SK-N-SH treated with all-trans-retinoic acid at 6 μM for 48 hours (cell line): Measurements from ENCODE around the gene EXOC4.

ENCODE experiments used
- ATAC-seq: fragments of 200-7000 bp; cut with Tn5 transposase; 3 replicates; pipeline ENCODE4 v1.9.1; 2020; ENCODE audit warnings: mild to moderate bottlenecking, moderate library complexity
- ARNTL ChIP-seq: fragments of 450-650 bp; formaldehyde crosslinking; IDR thresholded peaks from 2 replicates; pipeline ENCODE4 v1.5.0; 2020; ENCODE audit warnings: low read depth, mild to moderate bottlenecking, moderate library complexity, borderline replicate concordance
- BACH2 ChIP-seq: fragments of 250-450 bp; sonication (Bioruptor Pico); IDR thresholded peaks from 2 replicates; pipeline ENCODE4 v1.9.0; 2021; ENCODE audit warnings: mild to moderate bottlenecking, borderline replicate concordance
- ESRRG ChIP-seq: fragments of 250-450 bp; sonication (Bioruptor Pico); IDR thresholded peaks from 2 replicates; pipeline ENCODE4 v1.6.1; 2021; ENCODE audit warnings: mild to moderate bottlenecking
- GLIS3 ChIP-seq: fragments of 250-450 bp; sonication (Bioruptor Pico); IDR thresholded peaks from 2 replicates; pipeline ENCODE4 v1.5.0; 2020; ENCODE audit warnings: mild to moderate bottlenecking, moderate library complexity
- OSR1 ChIP-seq: fragments of 250-450 bp; sonication (Bioruptor Pico); IDR thresholded peaks from 2 replicates; pipeline ENCODE4 v1.8.0; 2022; ENCODE audit warnings: moderate library complexity, mild to moderate bottlenecking, inconsistent platforms
- PPARA ChIP-seq: fragments of 250-450 bp; sonication (Bioruptor Pico); IDR thresholded peaks from 2 replicates; pipeline ENCODE4 v1.5.0; 2020; ENCODE audit warnings: mild to moderate bottlenecking, borderline replicate concordance
- RARB ChIP-seq: fragments of 250-450 bp; sonication (Bioruptor Pico); IDR thresholded peaks from 2 replicates; pipeline ENCODE4 v1.8.0; 2021; ENCODE audit warnings: mild to moderate bottlenecking, moderate library complexity
- SNAI2 ChIP-seq: fragments of 250-450 bp; sonication (Bioruptor Pico); IDR thresholded peaks from 2 replicates; pipeline ENCODE4 v1.5.0; 2020; ENCODE audit warnings: mild to moderate bottlenecking, moderate library complexity
- TCF4 ChIP-seq: fragments of 250-450 bp; sonication (Bioruptor Pico); IDR thresholded peaks from 2 replicates; pipeline ENCODE4 v1.8.0; 2021; ENCODE audit warnings: mild to moderate bottlenecking, moderate library complexity, borderline replicate concordance
- ZC3H10 ChIP-seq: fragments of 250-450 bp; sonication (Bioruptor Pico); IDR thresholded peaks from 2 replicates; pipeline ENCODE4 v1.5.1; 2021; ENCODE audit warnings: mild to moderate bottlenecking, moderate library complexity
- ZFP3 ChIP-seq: fragments of 250-450 bp; sonication (Bioruptor Pico); IDR thresholded peaks from 2 replicates; pipeline ENCODE4 v1.5.0; 2020; ENCODE audit warnings: mild to moderate bottlenecking, moderate library complexity
- ZFP30 ChIP-seq: fragments of 450-650 bp; formaldehyde crosslinking; IDR thresholded peaks from 2 replicates; pipeline ENCODE4 v1.5.0; 2022; ENCODE audit warnings: mild to moderate bottlenecking, moderate library complexity
- ZNF565 ChIP-seq: fragments of 450-650 bp; formaldehyde crosslinking; conservative IDR thresholded peaks from 2 replicates; pipeline ENCODE4 v1.5.0; 2020; ENCODE audit warnings: low read depth, mild to moderate bottlenecking, moderate library complexity
- ZNF70 ChIP-seq: fragments of 450-650 bp; formaldehyde crosslinking; IDR thresholded peaks from 2 replicates; pipeline ENCODE4 v1.5.0; 2020; ENCODE audit warnings: mild to moderate bottlenecking, moderate library complexity
- TF ChIP-seq, protein P1 (sequence below): fragments of 250-450 bp; sonication (Bioruptor Pico); IDR thresholded peaks from 2 replicates; pipeline ENCODE4 v1.8.0; 2020; ENCODE audit warnings: mild to moderate bottlenecking, moderate library complexity, borderline replicate concordance
- TF ChIP-seq, protein P2 (sequence below): fragments of 250-450 bp; sonication (Bioruptor Pico); IDR thresholded peaks from 2 replicates; pipeline ENCODE4 v1.5.0; 2020; ENCODE audit warnings: mild to moderate bottlenecking, moderate library complexity
- TF ChIP-seq, protein P3 (sequence below): fragments of 250-450 bp; sonication (Bioruptor Pico); IDR thresholded peaks from 2 replicates; pipeline ENCODE4 v1.5.1; 2021; ENCODE audit warnings: mild to moderate bottlenecking, moderate library complexity
- TF ChIP-seq, protein P4 (sequence below): fragments of 250-450 bp; sonication (Bioruptor Pico); IDR thresholded peaks from 2 replicates; pipeline ENCODE4 v1.8.0; 2021; ENCODE audit warnings: low read depth, mild to moderate bottlenecking, moderate library complexity, borderline replicate concordance

EXOC4 gene

DNA sequence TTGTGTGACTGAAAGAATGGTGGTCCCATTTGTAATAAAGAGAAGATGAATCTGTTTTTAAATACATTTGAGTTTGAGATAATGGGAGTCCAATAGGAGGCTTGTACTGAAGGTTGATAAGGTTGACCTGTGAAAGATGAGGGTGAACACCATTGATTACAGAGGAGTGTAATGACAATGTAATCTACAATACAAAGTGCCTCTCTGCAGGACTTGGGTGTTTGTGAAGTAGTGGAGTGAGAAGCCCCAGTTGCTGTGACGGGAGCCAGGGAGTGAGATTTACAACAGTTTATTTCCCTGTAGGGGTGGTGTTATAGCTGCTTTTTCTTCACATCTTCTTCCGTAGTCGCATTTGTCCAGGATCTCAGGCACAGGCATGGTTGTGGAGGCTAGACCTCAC is 189.9 kb downstream of the EXOC4 start:
- TF ChIP-seq ESRRG (CRISPR knock-in tag): no peak
- no peak for TF ChIP-seq RARB (CRISPR knock-in tag)
- TF ChIP-seq OSR1 (CRISPR knock-in tag): no peak
- TF ChIP-seq, protein P1, sequence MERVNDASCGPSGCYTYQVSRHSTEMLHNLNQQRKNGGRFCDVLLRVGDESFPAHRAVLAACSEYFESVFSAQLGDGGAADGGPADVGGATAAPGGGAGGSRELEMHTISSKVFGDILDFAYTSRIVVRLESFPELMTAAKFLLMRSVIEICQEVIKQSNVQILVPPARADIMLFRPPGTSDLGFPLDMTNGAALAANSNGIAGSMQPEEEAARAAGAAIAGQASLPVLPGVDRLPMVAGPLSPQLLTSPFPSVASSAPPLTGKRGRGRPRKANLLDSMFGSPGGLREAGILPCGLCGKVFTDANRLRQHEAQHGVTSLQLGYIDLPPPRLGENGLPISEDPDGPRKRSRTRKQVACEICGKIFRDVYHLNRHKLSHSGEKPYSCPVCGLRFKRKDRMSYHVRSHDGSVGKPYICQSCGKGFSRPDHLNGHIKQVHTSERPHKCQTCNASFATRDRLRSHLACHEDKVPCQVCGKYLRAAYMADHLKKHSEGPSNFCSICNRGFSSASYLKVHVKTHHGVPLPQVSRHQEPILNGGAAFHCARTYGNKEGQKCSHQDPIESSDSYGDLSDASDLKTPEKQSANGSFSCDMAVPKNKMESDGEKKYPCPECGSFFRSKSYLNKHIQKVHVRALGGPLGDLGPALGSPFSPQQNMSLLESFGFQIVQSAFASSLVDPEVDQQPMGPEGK (CRISPR knock-in tag): no peak
- TF ChIP-seq, protein P2, sequence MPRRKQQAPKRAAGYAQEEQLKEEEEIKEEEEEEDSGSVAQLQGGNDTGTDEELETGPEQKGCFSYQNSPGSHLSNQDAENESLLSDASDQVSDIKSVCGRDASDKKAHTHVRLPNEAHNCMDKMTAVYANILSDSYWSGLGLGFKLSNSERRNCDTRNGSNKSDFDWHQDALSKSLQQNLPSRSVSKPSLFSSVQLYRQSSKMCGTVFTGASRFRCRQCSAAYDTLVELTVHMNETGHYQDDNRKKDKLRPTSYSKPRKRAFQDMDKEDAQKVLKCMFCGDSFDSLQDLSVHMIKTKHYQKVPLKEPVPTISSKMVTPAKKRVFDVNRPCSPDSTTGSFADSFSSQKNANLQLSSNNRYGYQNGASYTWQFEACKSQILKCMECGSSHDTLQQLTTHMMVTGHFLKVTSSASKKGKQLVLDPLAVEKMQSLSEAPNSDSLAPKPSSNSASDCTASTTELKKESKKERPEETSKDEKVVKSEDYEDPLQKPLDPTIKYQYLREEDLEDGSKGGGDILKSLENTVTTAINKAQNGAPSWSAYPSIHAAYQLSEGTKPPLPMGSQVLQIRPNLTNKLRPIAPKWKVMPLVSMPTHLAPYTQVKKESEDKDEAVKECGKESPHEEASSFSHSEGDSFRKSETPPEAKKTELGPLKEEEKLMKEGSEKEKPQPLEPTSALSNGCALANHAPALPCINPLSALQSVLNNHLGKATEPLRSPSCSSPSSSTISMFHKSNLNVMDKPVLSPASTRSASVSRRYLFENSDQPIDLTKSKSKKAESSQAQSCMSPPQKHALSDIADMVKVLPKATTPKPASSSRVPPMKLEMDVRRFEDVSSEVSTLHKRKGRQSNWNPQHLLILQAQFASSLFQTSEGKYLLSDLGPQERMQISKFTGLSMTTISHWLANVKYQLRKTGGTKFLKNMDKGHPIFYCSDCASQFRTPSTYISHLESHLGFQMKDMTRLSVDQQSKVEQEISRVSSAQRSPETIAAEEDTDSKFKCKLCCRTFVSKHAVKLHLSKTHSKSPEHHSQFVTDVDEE (CRISPR knock-in tag): no peak
- no peak for TF ChIP-seq GLIS3 (CRISPR knock-in tag)
- no peak for TF ChIP-seq BACH2 (CRISPR knock-in tag)
- TF ChIP-seq ZNF565 (CRISPR knock-in tag): no peak
- no peak for ATAC-seq

DNA sequence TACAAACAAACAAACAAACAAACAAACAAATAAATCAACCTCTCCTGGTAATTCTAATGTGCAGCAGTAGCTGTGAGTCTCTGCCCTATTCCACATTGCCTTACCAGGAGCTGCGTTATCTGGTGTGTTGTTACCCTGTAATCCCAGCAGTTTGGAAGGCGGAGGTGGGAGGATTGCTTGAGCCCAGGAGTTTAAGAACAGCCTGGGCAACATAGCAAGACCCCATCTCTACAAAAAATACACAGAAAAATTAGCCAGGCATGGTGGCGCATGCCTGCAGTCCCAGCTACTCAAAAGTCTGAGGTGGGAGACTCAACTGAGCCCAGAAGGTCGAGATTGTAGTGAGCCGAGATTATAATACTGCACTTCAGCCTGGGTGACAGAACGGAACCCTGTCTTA is 192.7 kb downstream of the EXOC4 start:
- ATAC-seq: no peak
- TF ChIP-seq SNAI2 (CRISPR knock-in tag) (no peak), ZFP3 (CRISPR knock-in tag) (no peak), PPARA (no peak), TCF4 (CRISPR knock-in tag) (no peak), ZNF70 (no peak)
- TF ChIP-seq, protein P3, sequence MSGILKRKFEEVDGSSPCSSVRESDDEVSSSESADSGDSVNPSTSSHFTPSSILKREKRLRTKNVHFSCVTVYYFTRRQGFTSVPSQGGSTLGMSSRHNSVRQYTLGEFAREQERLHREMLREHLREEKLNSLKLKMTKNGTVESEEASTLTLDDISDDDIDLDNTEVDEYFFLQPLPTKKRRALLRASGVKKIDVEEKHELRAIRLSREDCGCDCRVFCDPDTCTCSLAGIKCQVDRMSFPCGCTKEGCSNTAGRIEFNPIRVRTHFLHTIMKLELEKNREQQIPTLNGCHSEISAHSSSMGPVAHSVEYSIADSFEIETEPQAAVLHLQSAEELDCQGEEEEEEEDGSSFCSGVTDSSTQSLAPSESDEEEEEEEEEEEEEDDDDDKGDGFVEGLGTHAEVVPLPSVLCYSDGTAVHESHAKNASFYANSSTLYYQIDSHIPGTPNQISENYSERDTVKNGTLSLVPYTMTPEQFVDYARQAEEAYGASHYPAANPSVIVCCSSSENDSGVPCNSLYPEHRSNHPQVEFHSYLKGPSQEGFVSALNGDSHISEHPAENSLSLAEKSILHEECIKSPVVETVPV (CRISPR knock-in tag): no peak
- TF ChIP-seq, protein P4, sequence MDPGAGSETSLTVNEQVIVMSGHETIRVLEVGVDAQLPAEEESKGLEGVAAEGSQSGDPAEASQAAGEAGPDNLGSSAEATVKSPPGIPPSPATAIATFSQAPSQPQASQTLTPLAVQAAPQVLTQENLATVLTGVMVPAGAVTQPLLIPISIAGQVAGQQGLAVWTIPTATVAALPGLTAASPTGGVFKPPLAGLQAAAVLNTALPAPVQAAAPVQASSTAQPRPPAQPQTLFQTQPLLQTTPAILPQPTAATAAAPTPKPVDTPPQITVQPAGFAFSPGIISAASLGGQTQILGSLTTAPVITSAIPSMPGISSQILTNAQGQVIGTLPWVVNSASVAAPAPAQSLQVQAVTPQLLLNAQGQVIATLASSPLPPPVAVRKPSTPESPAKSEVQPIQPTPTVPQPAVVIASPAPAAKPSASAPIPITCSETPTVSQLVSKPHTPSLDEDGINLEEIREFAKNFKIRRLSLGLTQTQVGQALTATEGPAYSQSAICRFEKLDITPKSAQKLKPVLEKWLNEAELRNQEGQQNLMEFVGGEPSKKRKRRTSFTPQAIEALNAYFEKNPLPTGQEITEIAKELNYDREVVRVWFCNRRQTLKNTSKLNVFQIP (CRISPR knock-in tag): no peak
- TF ChIP-seq, all 23 proteins: peak for 0

DNA sequence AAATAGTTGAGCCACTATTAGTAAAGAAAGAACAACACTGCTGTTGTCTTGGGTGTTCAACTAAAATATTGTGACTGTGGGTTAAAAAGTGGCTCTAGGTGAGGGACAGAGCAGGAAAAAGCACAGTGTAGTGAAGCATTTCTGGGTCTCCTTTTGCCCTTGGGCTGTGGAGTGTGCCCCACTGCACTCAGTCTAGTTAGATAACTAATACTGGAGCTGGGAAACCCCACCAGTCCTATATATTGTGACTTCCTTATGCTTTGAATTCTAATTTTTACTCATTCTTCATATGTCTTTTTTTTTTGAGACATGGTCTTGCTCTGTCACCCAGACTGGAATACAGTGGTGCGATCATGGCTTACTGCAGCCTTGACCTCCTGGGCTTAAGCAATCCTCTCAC is 195.1 kb downstream of the EXOC4 start:
- ATAC-seq: no peak
- no peak for TF ChIP-seq ZFP30 (CRISPR knock-in tag)
- TF ChIP-seq, protein P1 (CRISPR knock-in tag): no peak
- TF ChIP-seq, protein P4 (CRISPR knock-in tag): no peak
- no peak for TF ChIP-seq GLIS3 (CRISPR knock-in tag)
- TF ChIP-seq OSR1 (CRISPR knock-in tag): no peak
- TF ChIP-seq, protein P3 (CRISPR knock-in tag): no peak
- no peak for TF ChIP-seq RARB (CRISPR knock-in tag)
- TF ChIP-seq PPARA: no peak
- no peak for TF ChIP-seq ARNTL
- TF ChIP-seq ZNF565 (CRISPR knock-in tag): no peak
- TF ChIP-seq ZC3H10 (CRISPR knock-in tag): no peak
